Nephron (organoid): Measurements from ENCODE around the gene DNHD1.

Source experiments
- H3K27ac Mint-ChIP-seq, 3 experiments: 2 replicates each; pipeline ENCODE4 v1.8.0; 2020; ENCODE audit warnings: mixed read lengths in 3 of 3, mild to moderate bottlenecking in 2 of 3, moderate library complexity in 1 of 3
- H3K27me3 Mint-ChIP-seq: 2 replicates; pipeline ENCODE4 v1.8.0; 2021; ENCODE audit warnings: low read depth, mild to moderate bottlenecking, moderate library complexity, mixed read lengths
- H3K36me3 Mint-ChIP-seq: 2 replicates; pipeline ENCODE4 v1.8.0; 2020; ENCODE audit warnings: low read depth, mixed read lengths
- H3K4me1 Mint-ChIP-seq: 2 replicates; pipeline ENCODE4 v1.8.0; 2020; ENCODE audit warnings: mixed read lengths
- H3K4me3 Mint-ChIP-seq, 3 experiments: 2 replicates each; pipeline ENCODE4 v1.8.0; 2020; ENCODE audit warnings: mild to moderate bottlenecking in 3 of 3, mixed read lengths in 3 of 3, moderate library complexity in 2 of 3
- H3K9me3 Mint-ChIP-seq: 2 replicates; pipeline ENCODE4 v1.8.0; 2020; ENCODE audit warnings: mixed read lengths
- CTCF ChIP-seq, 3 experiments: fragments of 200-600 bp; sonication (generic); IDR thresholded peaks; one replicate each; pipeline ENCODE4 v1.5.0; 2021; ENCODE audit warnings: antibody characterized with exemption in 3 of 3; ENCODE audit not compliant: unreplicated experiment in 3 of 3

The DNHD1 gene

GRCh38 chr11:6556139-6556949 lies 59.3 kb downstream of the DNHD1 start:
- Mint-ChIP-seq H3K4me3 (no peak overlapping the region), H3K27me3 (no peaks in the 10 kb centered on the region), H3K4me1 (peaks cover 6% of the 10 kb centered on the region), H3K36me3 (no peaks in the 10 kb centered on the region), H3K9me3 (no peaks in the 10 kb centered on the region), H3K27ac (peak overlapping the region; percentile 56 to 83 (median 81))
- no peak for TF ChIP-seq CTCF (IDR thresholded peaks at IDR 0.05; ENCODE audit: unreplicated experiment in 3 of 3)

- no peak for TF ChIP-seq CTCF (IDR thresholded peaks at IDR 0.05; ENCODE audit: unreplicated experiment in 3 of 3)
- Mint-ChIP-seq H3K4me1 (peaks cover 12% of the 10 kb centered on the region), H3K27ac (peak overlapping the region in 1 of 3 experiments; percentile 83), H3K36me3 (no peaks in the 10 kb centered on the region), H3K9me3 (no peaks in the 10 kb centered on the region), H3K4me3 (no peak overlapping the region), H3K27me3 (no peaks in the 10 kb centered on the region)
These were observed 60.0 kb downstream of the DNHD1 start for GRCh38 chr11:6557063-6557462.

- Mint-ChIP-seq H3K4me3 (no peak overlapping the region), H3K27ac (no peak overlapping the region), H3K27me3 (no peaks in the 10 kb centered on the region), H3K4me1 (peaks cover 21% of the 10 kb centered on the region), H3K36me3 (no peaks in the 10 kb centered on the region), H3K9me3 (no peaks in the 10 kb centered on the region)
- TF ChIP-seq CTCF (IDR thresholded peaks at IDR 0.05; ENCODE audit: unreplicated experiment in 3 of 3) = no peak
These were observed 60.9 kb downstream of the DNHD1 start for GRCh38 chr11:6557761-6558674.

- H3K27ac Mint-ChIP-seq = no peak overlapping the region
- TF ChIP-seq CTCF (IDR thresholded peaks at IDR 0.05; ENCODE audit: unreplicated experiment in 3 of 3) = no peak
- peaks cover 21% of the 10 kb centered on the region for H3K4me1 Mint-ChIP-seq
- H3K4me3 Mint-ChIP-seq = no peak overlapping the region
- H3K9me3 Mint-ChIP-seq = no peaks in the 10 kb centered on the region
- no peaks in the 10 kb centered on the region for H3K36me3 Mint-ChIP-seq
- H3K27me3 Mint-ChIP-seq = no peaks in the 10 kb centered on the region
These were observed 62.3 kb downstream of the DNHD1 start for GRCh38 chr11:6559369-6559768.

GRCh38 chr11:6561288-6561687 lies 64.2 kb downstream of the DNHD1 start:
- H3K27me3 Mint-ChIP-seq = no peaks in the 10 kb centered on the region
- no peak for TF ChIP-seq CTCF (IDR thresholded peaks at IDR 0.05; ENCODE audit: unreplicated experiment in 3 of 3)
- H3K36me3 Mint-ChIP-seq = no peaks in the 10 kb centered on the region
- no peaks in the 10 kb centered on the region for H3K9me3 Mint-ChIP-seq
- H3K27ac Mint-ChIP-seq = peak overlapping the region in 1 of 3 experiments; percentile 18
- H3K4me3 Mint-ChIP-seq = no peak overlapping the region
- peaks cover 17% of the 10 kb centered on the region for H3K4me1 Mint-ChIP-seq
